A673 (cell line): Measurements from ENCODE around the gene GATC. TPM values are rescaled to one million over a fixed set of nuclear protein-coding genes. Genes with fewer than 3 reads are reported as not detected.
A peak's percentile ranks its signal among the peaks of the same experiment; 100 is the strongest.

Source experiments
- BruUV-seq: library from RNA; stranded (reverse); fragments of 400-500 nt; replicated peaks from 2 replicates; lab custom pipeline; 2021; lab: Mats Ljungman, UMichigan
- CTCF ChIA-PET: fragments of 300-600 bp; sonication (Branson Sonifier 250); formaldehyde crosslinking; loops from one replicate; lab custom pipeline; 2022; ENCODE audit warnings: antibody characterized with exemption; lab: Charles Lee
- POLR2A ChIA-PET: fragments of 300-600 bp; sonication (Branson Sonifier 250); formaldehyde crosslinking; loops from one replicate; lab custom pipeline; 2022; ENCODE audit warnings: antibody characterized with exemption; ENCODE audit not compliant: low non-redundant PET; lab: Charles Lee
- DNase-seq: peaks from one replicate; pipeline ENCODE4 v3.0.0-alpha.2; 2015; ENCODE audit warnings: low spot score
- H3K27ac ChIP-seq: fragments of 200-600 bp; sonication (generic); 2 replicates; pipeline ENCODE4 v1.5.1; 2016; ENCODE audit warnings: mixed run types, low read depth, mild to moderate bottlenecking, mixed read lengths, antibody characterized with exemption, low read length; ENCODE audit not compliant: poor library complexity, severe bottlenecking
- H3K27me3 ChIP-seq: fragments of 200-600 bp; sonication (generic); replicated peaks from 2 replicates; pipeline ENCODE4 v1.6.1; 2017; ENCODE audit warnings: mixed run types, low read depth, mild to moderate bottlenecking, mixed read lengths, antibody characterized with exemption, low read length; ENCODE audit not compliant: insufficient read depth, poor library complexity
- H3K36me3 ChIP-seq: fragments of 200-600 bp; sonication (generic); 2 replicates; pipeline ENCODE4 v1.6.1; 2016; ENCODE audit warnings: mixed run types, mild to moderate bottlenecking, mixed read lengths, antibody characterized with exemption, low read length; ENCODE audit not compliant: insufficient read depth, poor library complexity, severe bottlenecking
- H3K4me1 ChIP-seq: fragments of 200-600 bp; sonication (generic); 2 replicates; pipeline ENCODE4 v1.6.1; 2017; ENCODE audit warnings: mixed run types, mild to moderate bottlenecking, mixed read lengths, antibody characterized with exemption, low read length; ENCODE audit not compliant: insufficient read depth, poor library complexity, severe bottlenecking
- H3K4me3 ChIP-seq: fragments of 200-600 bp; sonication (generic); 2 replicates; pipeline ENCODE4 v1.5.1; 2016; ENCODE audit warnings: low read depth, mixed run types, mild to moderate bottlenecking, mixed read lengths, low read length; ENCODE audit not compliant: poor library complexity, severe bottlenecking
- H3K9me3 ChIP-seq: fragments of 200-600 bp; sonication (generic); 2 replicates; pipeline ENCODE4 v1.6.1; 2016; ENCODE audit warnings: mixed run types, low read depth, mild to moderate bottlenecking, mixed read lengths, antibody characterized with exemption, low read length; ENCODE audit not compliant: poor library complexity, severe bottlenecking
- EZH2 ChIP-seq: fragments of 200-600 bp; sonication (generic); IDR thresholded peaks from 2 replicates; pipeline ENCODE4 v1.6.1; 2017; ENCODE audit warnings: borderline replicate concordance, low read depth, mild to moderate bottlenecking, mixed read lengths, antibody characterized with exemption, low read length; ENCODE audit not compliant: poor library complexity, severe bottlenecking
- intact Hi-C: fragments of 100-400 bp; cut with micrococcal nuclease; formaldehyde crosslinking; loops from one replicate; pipeline ENCODE4 v1.10.0; 2022; ENCODE audit not compliant: unreplicated experiment
- total RNA-seq: library from RNA; stranded (reverse); gene quantifications from 2 replicates; pipeline ENCODE4 v1.2.3, GENCODE V29; 2021
- TF ChIP-seq, protein P1 (sequence below): fragments of 300-800, 200-600 bp; sonication (generic); conservative IDR thresholded peaks from 2 replicates; pipeline ENCODE4 v1.5.1; 2017; ENCODE audit warnings: low read depth, mild to moderate bottlenecking, antibody characterized with exemption, low read length, moderate library complexity, mixed read lengths

The GATC gene
- total RNA-seq, 1 experiment from 2014 or later: 42.4 TPM

DNA sequence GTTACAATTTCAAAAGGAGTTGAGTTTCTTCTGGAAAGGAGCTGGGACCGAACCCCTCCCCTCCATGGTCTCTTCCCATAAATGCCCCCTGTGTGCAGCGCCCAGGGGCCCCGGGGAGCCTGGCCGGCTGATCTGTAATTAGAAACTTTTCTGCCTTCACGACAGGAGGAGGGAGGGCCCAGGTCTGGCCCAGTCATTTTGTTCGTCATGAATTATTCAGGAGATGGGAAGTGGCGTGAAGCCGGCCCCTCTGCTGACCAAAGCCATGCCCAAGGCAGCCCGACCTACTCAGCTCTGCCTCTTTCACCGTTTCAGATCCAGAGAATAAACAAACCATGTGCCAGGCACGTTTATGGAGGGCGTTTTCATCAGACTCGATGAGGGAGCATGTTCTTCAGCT, 44.0 kb upstream of the GATC start:
- TF ChIP-seq, protein P1, sequence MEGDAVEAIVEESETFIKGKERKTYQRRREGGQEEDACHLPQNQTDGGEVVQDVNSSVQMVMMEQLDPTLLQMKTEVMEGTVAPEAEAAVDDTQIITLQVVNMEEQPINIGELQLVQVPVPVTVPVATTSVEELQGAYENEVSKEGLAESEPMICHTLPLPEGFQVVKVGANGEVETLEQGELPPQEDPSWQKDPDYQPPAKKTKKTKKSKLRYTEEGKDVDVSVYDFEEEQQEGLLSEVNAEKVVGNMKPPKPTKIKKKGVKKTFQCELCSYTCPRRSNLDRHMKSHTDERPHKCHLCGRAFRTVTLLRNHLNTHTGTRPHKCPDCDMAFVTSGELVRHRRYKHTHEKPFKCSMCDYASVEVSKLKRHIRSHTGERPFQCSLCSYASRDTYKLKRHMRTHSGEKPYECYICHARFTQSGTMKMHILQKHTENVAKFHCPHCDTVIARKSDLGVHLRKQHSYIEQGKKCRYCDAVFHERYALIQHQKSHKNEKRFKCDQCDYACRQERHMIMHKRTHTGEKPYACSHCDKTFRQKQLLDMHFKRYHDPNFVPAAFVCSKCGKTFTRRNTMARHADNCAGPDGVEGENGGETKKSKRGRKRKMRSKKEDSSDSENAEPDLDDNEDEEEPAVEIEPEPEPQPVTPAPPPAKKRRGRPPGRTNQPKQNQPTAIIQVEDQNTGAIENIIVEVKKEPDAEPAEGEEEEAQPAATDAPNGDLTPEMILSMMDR: no peak
- TF ChIP-seq EZH2: no peak
- no peak overlapping the region for H3K27ac ChIP-seq
- no peak for DNase-seq
- no peaks in the 10 kb centered on the region for H3K9me3 ChIP-seq
- ChIA-PET POLR2A (no interaction called here), CTCF (no interaction called here)
- no peaks in the 10 kb centered on the region for H3K4me1 ChIP-seq
- no TSS peak for BruUV-seq
- H3K27me3 ChIP-seq: no peaks in the 10 kb centered on the region
- H3K4me3 ChIP-seq: no peak overlapping the region
- intact Hi-C loops: no loop called here
- H3K36me3 ChIP-seq: no peaks in the 10 kb centered on the region

DNA sequence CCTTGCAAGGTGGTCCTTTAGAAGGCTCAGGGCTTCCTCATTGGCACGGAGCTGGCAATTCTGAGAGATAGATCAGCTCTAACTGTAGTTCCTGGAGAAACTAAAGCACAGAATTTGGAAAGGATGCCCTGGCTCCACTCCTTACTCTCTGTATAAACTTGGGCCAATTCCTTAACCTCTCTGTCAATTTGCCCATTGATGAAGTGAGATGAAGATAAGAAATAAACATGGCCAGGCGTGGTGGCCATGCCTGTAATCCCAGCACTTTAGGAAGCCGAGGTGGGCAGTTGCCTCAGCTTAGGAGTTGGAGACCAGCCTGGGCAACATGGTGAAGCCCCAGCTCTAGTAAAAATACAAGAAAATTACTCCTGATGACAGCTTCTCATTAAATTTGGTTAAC, 42.4 kb upstream of the GATC start:
- no peaks in the 10 kb centered on the region for H3K36me3 ChIP-seq
- DNase-seq: no peak
- H3K27me3 ChIP-seq: no peaks in the 10 kb centered on the region
- ChIA-PET POLR2A (no interaction called here), CTCF (no interaction called here)
- H3K4me1 ChIP-seq: no peaks in the 10 kb centered on the region
- H3K27ac ChIP-seq: no peak overlapping the region
- TF ChIP-seq EZH2: no peak
- TF ChIP-seq, protein P1: no peak
- H3K9me3 ChIP-seq: no peaks in the 10 kb centered on the region
- intact Hi-C loops: no loop called here
- H3K4me3 ChIP-seq: no peak overlapping the region
- no TSS peak for BruUV-seq

DNA sequence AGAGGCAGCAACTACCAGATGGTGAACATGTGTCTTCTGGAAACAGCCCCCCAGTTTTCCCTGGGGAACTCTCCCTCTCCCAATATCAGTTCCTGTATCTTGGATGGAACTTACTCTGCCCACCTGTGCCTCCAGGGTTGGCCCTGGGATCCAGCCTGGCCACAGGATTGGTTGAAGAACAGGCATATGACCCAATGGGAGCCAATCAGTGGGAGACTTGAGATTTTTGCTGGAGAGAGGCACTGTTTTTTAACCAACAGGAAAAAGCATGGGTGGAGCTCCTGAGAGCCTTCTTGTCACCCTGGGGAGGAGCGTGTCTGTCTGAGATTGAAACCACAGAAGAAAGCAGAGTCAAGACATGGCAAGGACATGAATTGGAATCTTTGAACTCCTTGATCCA, 42.0 kb upstream of the GATC start:
- intact Hi-C loops: no loop called here

More for the DNA sequence above, 42.0 kb upstream of the GATC start:
- H3K4me1 ChIP-seq: no peaks in the 10 kb centered on the region
- no peak overlapping the region for H3K4me3 ChIP-seq
- H3K27ac ChIP-seq: no peak overlapping the region
- H3K27me3 ChIP-seq: no peaks in the 10 kb centered on the region
- CTCF ChIA-PET: no interaction called here
- no TSS peak for BruUV-seq
- POLR2A ChIA-PET: no interaction called here
- no peaks in the 10 kb centered on the region for H3K36me3 ChIP-seq
- H3K9me3 ChIP-seq: no peaks in the 10 kb centered on the region
- TF ChIP-seq, protein P1: no peak
- TF ChIP-seq EZH2: no peak
- peak; percentile 22 for DNase-seq
